Measurements from ENCODE around the gene ZRANB3. TPM values are rescaled to one million over a fixed set of nuclear protein-coding genes. Genes with fewer than 3 reads are reported as not detected.

ZRANB3 gene
- 3.8 TPM for polyA plus RNA-seq
- long read RNA-seq, donor 1, result 0 reads
- long read RNA-seq, donor 2, partial matches to known transcripts, result 17 of 17 reads
- long read RNA-seq, donor 2, other reads (novel, unspliced or antisense), result 0 of 17 reads
- long read RNA-seq, donor 3, result 0 reads
- long read RNA-seq, donor 4, result 0 reads
- long read RNA-seq, donor 5, result 0 reads
- long read RNA-seq, donor 6, result 0 reads
- long read RNA-seq, donor 7, result 0 reads
- long read RNA-seq, donor 8, result 0 reads
- long read RNA-seq, donor 9, result 0 reads
- long read RNA-seq, donor 10, partial matches to known transcripts, result 10 of 18 reads
- long read RNA-seq, donor 10, other reads (novel, unspliced or antisense), result 8 of 18 reads
- long read RNA-seq, donor 11, partial matches to known transcripts, result 12 of 12 reads
- long read RNA-seq, donor 11, other reads (novel, unspliced or antisense), result 0 of 12 reads

- WGBS (ENCODE audit: insufficient coverage, low lambda C conversion rate), result no CpG with 5 or more reads among the region's 46 CpGs
These were observed at the start of gene ZRANB3 for GRCh38 chr2:135530313-135531230. Gene ZRANB3, minus strand, starts transcription at chr2:135531218.

GRCh38 chr2:135573620-135574019 is 42.6 kb upstream of the ZRANB3 start:
- Histone ChIP-seq H3K4me3 (ENCODE audit: low read length) (no peak overlapping the region), H3K36me3 (ENCODE audit: control insufficient read depth, insufficient read depth, low read length) (no peaks in the 10 kb centered on the region), H3K4me1 (ENCODE audit: control insufficient read depth, insufficient read depth, low read length) (no peaks in the 10 kb centered on the region), H3K9me3 (ENCODE audit: control insufficient read depth, low read depth, low read length) (no peaks in the 10 kb centered on the region), H3K27ac (ENCODE audit: low read length) (no peak overlapping the region), H3K27me3 (ENCODE audit: control insufficient read depth, insufficient read depth, low read length) (no peaks in the 10 kb centered on the region)
- WGBS (ENCODE audit: insufficient coverage, low lambda C conversion rate), result 100% methylated on average over 1 of the region's 1 CpG
- no peak for DNase-seq

More at GRCh38 chr2:135530313-135531230, at the start of gene ZRANB3:
- peaks cover 2% of the 10 kb centered on the region for H3K9me3 ChIP-seq (ENCODE audit: control insufficient read depth, low read depth, low read length)
- H3K27me3 ChIP-seq (ENCODE audit: control insufficient read depth, insufficient read depth, low read length), result no peaks in the 10 kb centered on the region
- H3K36me3 ChIP-seq (ENCODE audit: control insufficient read depth, insufficient read depth, low read length), result no peaks in the 10 kb centered on the region
- H3K27ac ChIP-seq (ENCODE audit: low read length), result peak within 1 kb of the TSS; percentile 97
- DNase-seq, result peak; percentile 96 to 99
- peak within 1 kb of the TSS; percentile 78 for H3K4me3 ChIP-seq (ENCODE audit: low read length)
- H3K4me1 ChIP-seq (ENCODE audit: control insufficient read depth, insufficient read depth, low read length), result no peaks in the 10 kb centered on the region

- Histone ChIP-seq H3K4me3 (ENCODE audit: low read length) (no peak overlapping the region), H3K4me1 (ENCODE audit: control insufficient read depth, insufficient read depth, low read length) (no peaks in the 10 kb centered on the region), H3K9me3 (ENCODE audit: control insufficient read depth, low read depth, low read length) (no peaks in the 10 kb centered on the region), H3K36me3 (ENCODE audit: control insufficient read depth, insufficient read depth, low read length) (no peaks in the 10 kb centered on the region), H3K27me3 (ENCODE audit: control insufficient read depth, insufficient read depth, low read length) (no peaks in the 10 kb centered on the region), H3K27ac (ENCODE audit: low read length) (no peak overlapping the region)
- 73% methylated on average over 2 of the region's 2 CpGs for WGBS (ENCODE audit: insufficient coverage, low lambda C conversion rate)
- DNase-seq, result no peak
These were observed 39.9 kb upstream of the ZRANB3 start for GRCh38 chr2:135570884-135571283.

GRCh38 chr2:135563793-135564192 is 32.8 kb upstream of the ZRANB3 start:
- Histone ChIP-seq H3K27ac (ENCODE audit: low read length) (no peak overlapping the region), H3K4me1 (ENCODE audit: control insufficient read depth, insufficient read depth, low read length) (no peaks in the 10 kb centered on the region), H3K36me3 (ENCODE audit: control insufficient read depth, insufficient read depth, low read length) (no peaks in the 10 kb centered on the region), H3K9me3 (ENCODE audit: control insufficient read depth, low read depth, low read length) (no peaks in the 10 kb centered on the region), H3K4me3 (ENCODE audit: low read length) (no peak overlapping the region), H3K27me3 (ENCODE audit: control insufficient read depth, insufficient read depth, low read length) (no peaks in the 10 kb centered on the region)
- DNase-seq, result no peak
- WGBS (ENCODE audit: insufficient coverage, low lambda C conversion rate), result no CpG with 5 or more reads among the region's 4 CpGs

- no peak overlapping the region for H3K27ac ChIP-seq (ENCODE audit: low read length)
- H3K36me3 ChIP-seq (ENCODE audit: control insufficient read depth, insufficient read depth, low read length), result no peaks in the 10 kb centered on the region
- H3K4me3 ChIP-seq (ENCODE audit: low read length), result no peak overlapping the region
- H3K4me1 ChIP-seq (ENCODE audit: control insufficient read depth, insufficient read depth, low read length), result no peaks in the 10 kb centered on the region
- DNase-seq, result no peak
- WGBS (ENCODE audit: insufficient coverage, low lambda C conversion rate), result 100% methylated on average over 1 of the region's 4 CpGs
- H3K27me3 ChIP-seq (ENCODE audit: control insufficient read depth, insufficient read depth, low read length), result no peaks in the 10 kb centered on the region
- no peaks in the 10 kb centered on the region for H3K9me3 ChIP-seq (ENCODE audit: control insufficient read depth, low read depth, low read length)
These were observed 30.9 kb upstream of the ZRANB3 start for GRCh38 chr2:135561925-135562324.

GRCh38 chr2:135557530-135557929 is 26.5 kb upstream of the ZRANB3 start:
- no peaks in the 10 kb centered on the region for H3K36me3 ChIP-seq (ENCODE audit: control insufficient read depth, insufficient read depth, low read length)
- DNase-seq, result peak; percentile 7 to 22
- H3K9me3 ChIP-seq (ENCODE audit: control insufficient read depth, low read depth, low read length), result no peaks in the 10 kb centered on the region
- no CpG with 5 or more reads among the region's 1 CpG for WGBS (ENCODE audit: insufficient coverage, low lambda C conversion rate)
- no peaks in the 10 kb centered on the region for H3K27me3 ChIP-seq (ENCODE audit: control insufficient read depth, insufficient read depth, low read length)
- H3K4me1 ChIP-seq (ENCODE audit: control insufficient read depth, insufficient read depth, low read length), result no peaks in the 10 kb centered on the region
- no peak overlapping the region for H3K27ac ChIP-seq (ENCODE audit: low read length)
- H3K4me3 ChIP-seq (ENCODE audit: low read length), result no peak overlapping the region

GRCh38 chr2:135555311-135555710 is 24.3 kb upstream of the ZRANB3 start:
- no peaks in the 10 kb centered on the region for H3K27me3 ChIP-seq (ENCODE audit: control insufficient read depth, insufficient read depth, low read length)
- DNase-seq, result no peak
- no peaks in the 10 kb centered on the region for H3K36me3 ChIP-seq (ENCODE audit: control insufficient read depth, insufficient read depth, low read length)
- H3K27ac ChIP-seq (ENCODE audit: low read length), result no peak overlapping the region
- 90% methylated on average over 2 of the region's 4 CpGs for WGBS (ENCODE audit: insufficient coverage, low lambda C conversion rate)
- no peak overlapping the region for H3K4me3 ChIP-seq (ENCODE audit: low read length)
- H3K4me1 ChIP-seq (ENCODE audit: control insufficient read depth, insufficient read depth, low read length), result no peaks in the 10 kb centered on the region
- no peaks in the 10 kb centered on the region for H3K9me3 ChIP-seq (ENCODE audit: control insufficient read depth, low read depth, low read length)

GRCh38 chr2:135552887-135553286 is 21.9 kb upstream of the ZRANB3 start:
- Histone ChIP-seq H3K9me3 (ENCODE audit: control insufficient read depth, low read depth, low read length) (no peaks in the 10 kb centered on the region), H3K27me3 (ENCODE audit: control insufficient read depth, insufficient read depth, low read length) (no peaks in the 10 kb centered on the region), H3K36me3 (ENCODE audit: control insufficient read depth, insufficient read depth, low read length) (no peaks in the 10 kb centered on the region), H3K27ac (ENCODE audit: low read length) (no peak overlapping the region), H3K4me1 (ENCODE audit: control insufficient read depth, insufficient read depth, low read length) (no peaks in the 10 kb centered on the region), H3K4me3 (ENCODE audit: low read length) (no peak overlapping the region)
- no CpG with 5 or more reads among the region's 4 CpGs for WGBS (ENCODE audit: insufficient coverage, low lambda C conversion rate)
- DNase-seq, result no peak

- WGBS (ENCODE audit: insufficient coverage, low lambda C conversion rate), result 92% methylated on average over 2 of the region's 5 CpGs
- Histone ChIP-seq H3K36me3 (ENCODE audit: control insufficient read depth, insufficient read depth, low read length) (no peaks in the 10 kb centered on the region), H3K4me3 (ENCODE audit: low read length) (no peak overlapping the region), H3K27me3 (ENCODE audit: control insufficient read depth, insufficient read depth, low read length) (no peaks in the 10 kb centered on the region), H3K9me3 (ENCODE audit: control insufficient read depth, low read depth, low read length) (no peaks in the 10 kb centered on the region), H3K4me1 (ENCODE audit: control insufficient read depth, insufficient read depth, low read length) (no peaks in the 10 kb centered on the region), H3K27ac (ENCODE audit: low read length) (no peak overlapping the region)
- DNase-seq, result no peak
These were observed 20.3 kb upstream of the ZRANB3 start for GRCh38 chr2:135551356-135551755.

GRCh38 chr2:135547311-135547710 is 16.3 kb upstream of the ZRANB3 start:
- H3K27ac ChIP-seq (ENCODE audit: low read length), result no peak overlapping the region
- no peaks in the 10 kb centered on the region for H3K4me1 ChIP-seq (ENCODE audit: control insufficient read depth, insufficient read depth, low read length)
- no peak for DNase-seq
- H3K36me3 ChIP-seq (ENCODE audit: control insufficient read depth, insufficient read depth, low read length), result no peaks in the 10 kb centered on the region
- no peaks in the 10 kb centered on the region for H3K9me3 ChIP-seq (ENCODE audit: control insufficient read depth, low read depth, low read length)
- WGBS (ENCODE audit: insufficient coverage, low lambda C conversion rate), result 96% methylated on average over 2 of the region's 3 CpGs
- H3K4me3 ChIP-seq (ENCODE audit: low read length), result no peak overlapping the region
- H3K27me3 ChIP-seq (ENCODE audit: control insufficient read depth, insufficient read depth, low read length), result no peaks in the 10 kb centered on the region

All from large intestine (tissue), 12 donors.